Keratinocyte (primary cell): Measurements from ENCODE around the gene SUN2. TPM values are rescaled to one million over a fixed set of nuclear protein-coding genes. Genes with fewer than 3 reads are reported as not detected.

Experiments
- DNase-seq: peaks from one replicate; pipeline ENCODE4 v3.0.0-alpha.2; 2011; ENCODE audit warnings: low read depth, missing footprints, low spot score
- FAIRE-seq: peaks from 2 replicates; lab custom pipeline; 2011; peaks lifted over from hg19 to GRCh38; lab: Jason Lieb, UNC
- H2AFZ ChIP-seq: 2 replicates; pipeline ENCODE4 v1.6.0; 2012; ENCODE audit warnings: low read length, control low read depth, inconsistent platforms; ENCODE audit not compliant: control insufficient read depth
- H3K27ac ChIP-seq: 2 replicates; pipeline ENCODE4 v1.5.1; 2011; ENCODE audit warnings: low read length; ENCODE audit not compliant: control insufficient read depth, insufficient read depth
- H3K27me3 ChIP-seq: 3 replicates; pipeline ENCODE4 v1.6.0; 2011; ENCODE audit warnings: low read length; ENCODE audit not compliant: control insufficient read depth, insufficient read depth; ENCODE audit errors: extremely low read depth
- H3K36me3 ChIP-seq, 2 experiments: 2 replicates in 1 of 2; 3 replicates in 1 of 2; pipeline ENCODE4 v1.5.1; 2011; ENCODE audit warnings: low read length in 2 of 2, mild to moderate bottlenecking in 1 of 2; ENCODE audit not compliant: control insufficient read depth in 2 of 2, insufficient read depth in 2 of 2; ENCODE audit errors: extremely low read depth in 1 of 2
- H3K4me1 ChIP-seq: 3 replicates; pipeline ENCODE4 v1.5.1; 2011; ENCODE audit warnings: low read length; ENCODE audit not compliant: control insufficient read depth, insufficient read depth; ENCODE audit errors: extremely low read depth
- H3K4me2 ChIP-seq: 3 replicates; pipeline ENCODE4 v1.6.0; 2011; ENCODE audit warnings: low read depth, low read length; ENCODE audit not compliant: control insufficient read depth, insufficient read depth; ENCODE audit errors: extremely low read depth
- H3K4me3 ChIP-seq, 3 experiments: fragments of 200-600 bp in 1 of 3; sonication (generic) in 1 of 3; 2 replicates in 2 of 3; 3 replicates in 1 of 3; pipeline ENCODE4 v1.5.1; 2011 to 2016; ENCODE audit warnings: low read length in 3 of 3, mild to moderate bottlenecking in 3 of 3, control low read depth in 2 of 3, inconsistent platforms in 1 of 3, low read depth in 1 of 3, mixed read lengths in 1 of 3, mixed run types in 1 of 3, moderate library complexity in 1 of 3; ENCODE audit not compliant: control insufficient read depth in 2 of 3, insufficient read depth in 2 of 3; ENCODE audit errors: extremely low read depth in 1 of 3
- H3K79me2 ChIP-seq: 2 replicates; pipeline ENCODE4 v1.6.0; 2012; ENCODE audit warnings: low read length; ENCODE audit not compliant: control insufficient read depth, insufficient read depth
- H3K9ac ChIP-seq: 3 replicates; pipeline ENCODE4 v1.6.0; 2011; ENCODE audit warnings: low read length; ENCODE audit not compliant: control insufficient read depth, insufficient read depth; ENCODE audit errors: extremely low read depth
- H3K9me1 ChIP-seq: 3 replicates; pipeline ENCODE4 v1.6.0; 2011; ENCODE audit warnings: low read length; ENCODE audit not compliant: control insufficient read depth, insufficient read depth; ENCODE audit errors: extremely low read depth
- H3K9me3 ChIP-seq: 2 replicates; pipeline ENCODE4 v1.5.1; 2012; ENCODE audit warnings: low read depth, low read length; ENCODE audit not compliant: control insufficient read depth
- H4K20me1 ChIP-seq: 3 replicates; pipeline ENCODE4 v1.6.0; 2011; ENCODE audit warnings: low read length; ENCODE audit not compliant: control insufficient read depth, insufficient read depth; ENCODE audit errors: extremely low read depth
- EZH2 ChIP-seq: IDR thresholded peaks from one replicate; pipeline ENCODE4 v1.6.1; 2012; ENCODE audit warnings: inconsistent platforms, mild to moderate bottlenecking, low read length, moderate library complexity
- dilution Hi-C: fragments of 300-500 bp; cut with MboI; formaldehyde crosslinking; loops from one replicate; pipeline ENCODE4 v1.7.0; 2020; ENCODE audit warnings: low sequenced_read_pairs; ENCODE audit not compliant: extremely low pct_ligation_motif_present
- polyA plus RNA-seq, 5 experiments: library from polyadenylated mRNA; depleted of rRNA in 3 of 5; stranded (reverse) in 3 of 5; stranded (forward) in 1 of 5; unstranded in 1 of 5; fragments of >200 nt; gene quantifications; 1 replicate in 1 of 5; 2 replicates in 3 of 5; 3 replicates in 1 of 5; pipeline versions ENCODE4 v1.2.1 to v1.2.3, GENCODE V29; 2011 to 2012; ENCODE audit warnings: missing spikeins in 2 of 5, low read depth in 1 of 5, low replicate concordance in 1 of 5
- TF ChIP-seq, protein P1 (sequence below), 3 experiments: IDR thresholded peaks in 1 of 3; conservative IDR thresholded peaks in 1 of 3; optimal IDR thresholded peaks in 1 of 3; 2 replicates in 2 of 3; 3 replicates in 1 of 3; pipeline versions ENCODE3 to v1.5.1; 2011; ENCODE audit warnings: low read length in 3 of 3, mild to moderate bottlenecking in 3 of 3, moderate library complexity in 2 of 3, control low read depth in 1 of 3, inconsistent platforms in 1 of 3; ENCODE audit not compliant: insufficient read depth in 2 of 3; ENCODE audit errors: extremely low read depth in 1 of 3

SUN2 gene
- polyA plus RNA-seq, 1 donor (not counting 4 experiments of a cell fraction or from before 2014, with no cell fraction given): 15.9 TPM

DNA sequence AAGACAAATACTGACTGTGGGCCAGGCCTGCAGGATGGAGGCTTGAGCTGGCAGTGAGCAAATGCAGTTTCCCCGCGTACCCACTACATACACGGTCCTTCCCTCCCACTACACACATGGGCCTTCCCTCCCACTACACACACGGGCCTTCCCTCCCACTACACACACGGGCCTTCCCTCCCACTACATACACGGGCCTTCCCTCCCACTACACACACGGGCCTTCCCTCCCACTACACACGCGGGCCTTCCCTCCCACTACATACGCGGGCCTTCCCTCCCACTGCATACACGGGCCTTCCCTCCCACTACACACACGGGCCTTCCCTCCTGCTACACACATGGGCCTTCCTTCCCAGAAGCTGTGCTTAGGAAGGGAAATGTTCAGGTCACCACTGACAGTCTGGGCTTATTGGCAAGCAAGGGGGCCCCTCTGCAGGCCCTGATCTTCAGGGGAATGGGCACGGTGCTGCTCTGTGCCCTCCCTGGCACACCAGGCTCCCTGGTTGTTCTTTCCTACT, 27.4 kb upstream of the SUN2 start:
- H4K20me1 ChIP-seq: no peaks in the 10 kb centered on the region
- H3K27me3 ChIP-seq: no peaks in the 10 kb centered on the region
- H3K27ac ChIP-seq: no peak overlapping the region
- H3K4me2 ChIP-seq: no peak overlapping the region
- H3K4me1 ChIP-seq: peaks cover 4% of the 10 kb centered on the region
- dilution Hi-C loops: no loop called here
- peak overlapping the region; percentile 30 for H2AFZ ChIP-seq
- DNase-seq (no peak), FAIRE-seq (no peak)
- no peaks in the 10 kb centered on the region for H3K9me3 ChIP-seq
- H3K4me3 ChIP-seq: no peak overlapping the region
- H3K9ac ChIP-seq: no peak overlapping the region
- no peaks in the 10 kb centered on the region for H3K9me1 ChIP-seq
- no peak for TF ChIP-seq EZH2
- TF ChIP-seq, protein P1, sequence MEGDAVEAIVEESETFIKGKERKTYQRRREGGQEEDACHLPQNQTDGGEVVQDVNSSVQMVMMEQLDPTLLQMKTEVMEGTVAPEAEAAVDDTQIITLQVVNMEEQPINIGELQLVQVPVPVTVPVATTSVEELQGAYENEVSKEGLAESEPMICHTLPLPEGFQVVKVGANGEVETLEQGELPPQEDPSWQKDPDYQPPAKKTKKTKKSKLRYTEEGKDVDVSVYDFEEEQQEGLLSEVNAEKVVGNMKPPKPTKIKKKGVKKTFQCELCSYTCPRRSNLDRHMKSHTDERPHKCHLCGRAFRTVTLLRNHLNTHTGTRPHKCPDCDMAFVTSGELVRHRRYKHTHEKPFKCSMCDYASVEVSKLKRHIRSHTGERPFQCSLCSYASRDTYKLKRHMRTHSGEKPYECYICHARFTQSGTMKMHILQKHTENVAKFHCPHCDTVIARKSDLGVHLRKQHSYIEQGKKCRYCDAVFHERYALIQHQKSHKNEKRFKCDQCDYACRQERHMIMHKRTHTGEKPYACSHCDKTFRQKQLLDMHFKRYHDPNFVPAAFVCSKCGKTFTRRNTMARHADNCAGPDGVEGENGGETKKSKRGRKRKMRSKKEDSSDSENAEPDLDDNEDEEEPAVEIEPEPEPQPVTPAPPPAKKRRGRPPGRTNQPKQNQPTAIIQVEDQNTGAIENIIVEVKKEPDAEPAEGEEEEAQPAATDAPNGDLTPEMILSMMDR (optimal IDR thresholded peaks at IDR 0.05 in 1 of 3, IDR thresholded peaks at IDR 0.05 in 1 of 3, conservative IDR thresholded peaks at IDR 0.05 in 1 of 3; ENCODE audit: extremely low read depth in 1 of 3, insufficient read depth in 2 of 3, low read length in 3 of 3): no peak
- peaks cover 0 to 3% of the 10 kb centered on the region in 2 experiments for H3K36me3 ChIP-seq
- H3K79me2 ChIP-seq: no peaks in the 10 kb centered on the region

DNA sequence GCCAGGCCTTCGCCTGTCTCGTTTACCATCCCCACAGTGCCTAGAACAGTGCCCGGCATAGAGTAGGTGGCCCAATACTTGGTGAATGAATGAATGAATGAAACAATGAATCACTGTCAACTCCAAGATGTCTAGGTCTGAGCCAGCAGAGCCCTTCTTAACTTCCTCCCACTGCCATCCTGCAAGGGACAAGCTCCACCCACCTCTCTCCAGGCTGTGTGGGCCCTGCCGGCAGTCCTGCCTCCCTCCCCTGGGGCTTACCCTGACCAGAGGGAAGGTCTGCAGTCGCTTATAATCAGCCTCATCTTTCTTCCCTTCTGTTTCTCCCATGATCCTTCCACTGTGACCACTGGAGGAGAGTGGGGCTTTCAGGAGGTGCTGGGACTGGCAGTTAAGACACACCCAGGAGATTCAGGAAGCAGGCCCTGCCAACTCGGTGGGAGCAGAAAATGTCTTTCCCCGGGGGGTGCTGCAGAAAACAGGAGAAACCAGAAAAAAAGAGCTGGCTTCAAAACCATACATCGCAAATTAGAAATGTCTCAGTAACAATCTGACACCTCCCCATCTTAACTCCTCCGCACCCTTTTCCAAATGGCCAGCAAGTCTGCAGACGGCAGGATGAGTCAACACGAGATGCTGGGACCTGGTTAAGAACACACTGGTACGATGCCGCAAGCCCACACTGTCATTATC, 26.8 kb upstream of the SUN2 start:
- no peak overlapping the region for H3K27ac ChIP-seq
- H3K4me2 ChIP-seq: no peak overlapping the region
- TF ChIP-seq, protein P1 (optimal IDR thresholded peaks at IDR 0.05 in 1 of 3, IDR thresholded peaks at IDR 0.05 in 1 of 3, conservative IDR thresholded peaks at IDR 0.05 in 1 of 3; ENCODE audit: extremely low read depth in 1 of 3, insufficient read depth in 2 of 3, low read length in 3 of 3): no peak
- no peak for TF ChIP-seq EZH2

More for the DNA sequence above, 26.8 kb upstream of the SUN2 start:
- peak; percentile 17 for FAIRE-seq
- H3K9me3 ChIP-seq: no peaks in the 10 kb centered on the region
- DNase-seq: no peak
- H3K9ac ChIP-seq: no peak overlapping the region
- peak overlapping the region; percentile 30 for H2AFZ ChIP-seq
- H3K79me2 ChIP-seq: no peaks in the 10 kb centered on the region
- no peaks in the 10 kb centered on the region for H4K20me1 ChIP-seq
- H3K4me3 ChIP-seq: no peak overlapping the region
- dilution Hi-C loops: no loop called here
- peaks cover 0 to 3% of the 10 kb centered on the region in 2 experiments for H3K36me3 ChIP-seq
- peaks cover 4% of the 10 kb centered on the region for H3K4me1 ChIP-seq
- H3K9me1 ChIP-seq: no peaks in the 10 kb centered on the region
- H3K27me3 ChIP-seq: no peaks in the 10 kb centered on the region
